ENCODE measurements around the gene ITCH.
"Not testable (repeated sequence)": the region's sequence is repeated elsewhere in the genome, so short reads cannot be mapped to it uniquely, and the experiment has no call there.

Gene ITCH

DNA sequence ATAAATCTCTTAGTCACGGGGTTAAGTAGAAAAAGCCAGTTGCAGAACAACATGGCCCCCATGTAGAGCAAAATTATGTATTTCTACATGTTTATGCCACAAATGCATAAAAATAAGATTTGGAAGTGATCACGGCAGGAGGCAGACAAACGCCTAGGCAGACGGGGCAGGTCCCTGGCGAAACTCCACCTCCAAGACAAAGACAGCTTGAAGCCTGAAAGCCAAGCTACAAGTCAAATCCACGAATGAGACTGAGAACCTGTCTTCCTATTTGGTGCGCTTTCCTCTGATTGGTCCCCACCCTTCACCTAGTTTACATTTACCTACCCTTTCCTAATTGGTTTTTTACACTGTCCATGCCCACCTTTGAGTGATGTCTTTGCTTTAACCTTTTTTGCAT lies 31.2 kb upstream of the ITCH start:
- H3K9me3 ChIP-seq, result peaks cover 5% of the 10 kb centered on the region; the same call in 1 of the 2 replicates
- H3K36me3 ChIP-seq, result no peaks in the 10 kb centered on the region
- peaks cover 21% of the 10 kb centered on the region for H3K4me1 ChIP-seq
- H3K9ac ChIP-seq, result no peak overlapping the region
- H3K27ac ChIP-seq, result no peak overlapping the region
- no peak overlapping the region for H3K4me2 ChIP-seq
- no peaks in the 10 kb centered on the region for H3K27me3 ChIP-seq
- no peak for TF ChIP-seq Cebpa-rat (IDR thresholded peaks at IDR 0.05)
- H4K20me1 ChIP-seq, result no peaks in the 10 kb centered on the region
- no peak overlapping the region for H3K4me3 ChIP-seq

DNA sequence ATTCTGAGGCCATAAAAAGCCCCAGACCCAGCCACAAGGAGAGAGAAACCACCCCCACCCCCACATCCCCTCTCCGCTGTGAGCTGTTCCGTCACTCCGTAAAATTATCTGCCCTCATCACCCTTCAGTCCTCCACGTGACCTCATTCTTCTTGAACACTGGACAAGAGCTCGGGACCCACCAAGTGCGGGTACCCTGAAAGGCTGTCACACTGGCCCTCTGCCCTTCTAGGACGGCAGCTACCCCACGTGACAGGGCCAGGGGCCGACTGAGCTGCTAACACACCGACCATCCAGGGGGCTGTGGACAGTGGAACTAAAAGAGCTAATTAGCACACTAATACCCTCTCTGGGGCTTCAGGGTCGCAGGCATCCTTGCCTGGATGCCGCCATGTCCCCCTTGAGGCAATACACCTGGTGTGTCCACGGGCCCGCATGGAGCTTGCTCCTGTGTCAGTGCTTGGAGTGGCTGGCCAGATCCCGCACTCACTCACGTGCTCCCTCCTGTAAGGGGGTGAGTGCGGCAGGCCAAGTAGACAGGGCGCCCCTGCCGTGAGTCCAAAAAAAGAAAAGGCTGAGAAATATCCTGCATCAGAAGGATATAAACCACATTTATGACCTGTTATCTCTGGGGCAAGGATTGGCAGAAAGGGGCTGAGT lies 30.7 kb upstream of the ITCH start:
- no peaks in the 10 kb centered on the region for H4K20me1 ChIP-seq
- H3K4me3 ChIP-seq, result no peak overlapping the region
- no peaks in the 10 kb centered on the region for H3K36me3 ChIP-seq
- no peak overlapping the region for H3K9ac ChIP-seq
- no peaks in the 10 kb centered on the region for H3K27me3 ChIP-seq
- H3K4me1 ChIP-seq, result peaks cover 26% of the 10 kb centered on the region
- no peak for TF ChIP-seq Cebpa-rat (IDR thresholded peaks at IDR 0.05)
- H3K9me3 ChIP-seq, result no peaks in the 10 kb centered on the region
- no peak overlapping the region for H3K4me2 ChIP-seq
- H3K27ac ChIP-seq, result no peak overlapping the region

DNA sequence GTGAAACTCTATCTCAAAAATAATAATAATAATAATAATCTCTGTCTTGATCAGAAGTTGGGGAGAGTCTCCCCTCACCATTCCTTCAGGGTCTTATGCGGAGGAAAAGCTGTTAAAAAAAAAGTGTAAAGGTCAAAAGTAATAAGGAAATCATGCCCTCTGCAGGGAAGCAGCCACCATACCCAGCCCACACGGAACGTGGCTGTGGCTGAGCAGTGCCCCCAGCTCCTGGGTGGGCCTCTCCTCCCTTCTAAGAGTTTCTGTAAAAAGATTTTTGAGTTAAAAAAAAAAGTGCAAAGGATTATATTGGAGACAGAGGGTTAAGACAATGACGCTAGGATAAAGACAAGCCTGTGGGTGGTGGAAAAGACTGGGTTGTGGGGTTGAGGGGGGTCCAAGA lies 29.3 kb upstream of the ITCH start:
- Histone ChIP-seq H3K9ac (no peak overlapping the region), H3K9me3 (no peaks in the 10 kb centered on the region), H3K36me3 (no peaks in the 10 kb centered on the region), H3K27ac (no peak overlapping the region), H3K4me1 (peaks cover 40% of the 10 kb centered on the region), H3K4me2 (no peak overlapping the region), H3K4me3 (no peak overlapping the region), H4K20me1 (no peaks in the 10 kb centered on the region), H3K27me3 (no peaks in the 10 kb centered on the region)
- no peak for TF ChIP-seq Cebpa-rat (IDR thresholded peaks at IDR 0.05)

DNA sequence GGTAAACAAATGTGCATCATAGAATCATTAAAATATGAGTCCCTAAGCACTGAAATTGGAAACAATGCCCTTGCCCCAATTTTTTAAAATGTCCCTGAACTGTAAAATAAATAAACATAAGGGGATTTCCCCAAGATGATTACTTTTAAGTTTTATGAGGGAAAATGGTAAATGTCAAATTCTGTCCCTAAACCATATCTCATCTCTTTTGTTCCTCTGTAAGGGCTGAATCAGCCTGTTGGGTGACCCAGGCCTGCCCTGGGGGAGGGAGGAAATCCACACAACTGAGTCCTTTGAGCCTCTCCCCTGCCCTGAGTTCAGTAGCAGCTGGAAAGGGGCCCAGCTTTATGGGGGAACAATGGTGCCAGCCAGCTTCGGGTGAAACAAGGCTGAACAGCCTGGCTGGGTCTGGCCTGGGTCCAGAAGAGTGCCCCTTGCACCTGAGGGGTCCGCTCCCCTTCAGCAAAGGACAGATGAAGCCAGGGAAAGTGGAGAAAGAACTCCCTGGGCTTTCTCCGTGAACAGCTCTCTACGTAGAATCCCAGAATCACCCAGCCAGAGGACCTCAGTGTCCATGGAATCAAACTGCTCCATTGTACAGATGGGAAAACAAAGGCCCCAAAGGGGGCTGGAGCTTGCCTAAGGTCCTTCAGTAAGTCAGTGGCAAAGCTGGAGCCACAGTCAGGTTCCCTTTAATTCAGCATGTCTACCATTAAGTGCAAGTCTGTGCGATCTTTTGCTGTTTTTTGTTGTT lies 28.2 kb upstream of the ITCH start:
- no peak overlapping the region for H3K4me3 ChIP-seq
- H3K9me3 ChIP-seq, result no peaks in the 10 kb centered on the region
- H4K20me1 ChIP-seq, result no peaks in the 10 kb centered on the region
- H3K27me3 ChIP-seq, result no peaks in the 10 kb centered on the region
- TF ChIP-seq Cebpa-rat (IDR thresholded peaks at IDR 0.05), result no peak
- peaks cover 50% of the 10 kb centered on the region for H3K4me1 ChIP-seq
- no peak overlapping the region for H3K27ac ChIP-seq
- H3K4me2 ChIP-seq, result peak overlapping the region; percentile 6; the same call in 1 of the 2 replicates
- no peak overlapping the region; the same call in 1 of the 2 replicates for H3K9ac ChIP-seq
- no peaks in the 10 kb centered on the region for H3K36me3 ChIP-seq

DNA sequence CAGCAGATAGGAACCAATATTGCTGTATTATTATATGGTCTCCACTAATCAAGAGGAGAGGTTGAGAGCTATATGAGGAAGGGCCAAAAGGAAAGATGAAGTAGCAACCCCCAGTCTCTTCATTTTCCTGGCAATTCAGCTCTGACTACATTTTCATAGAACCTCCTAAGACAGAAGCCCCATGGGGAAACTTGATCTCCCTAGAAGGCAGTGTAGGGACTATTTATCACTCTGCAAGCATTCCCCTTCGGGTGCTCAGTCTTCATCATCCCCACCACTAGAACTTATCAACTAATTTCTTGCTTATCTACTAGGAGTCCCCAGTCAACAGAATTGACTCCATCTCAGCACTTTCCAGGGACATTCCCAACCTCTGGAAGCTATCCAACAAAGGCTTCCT lies 25.5 kb upstream of the ITCH start:
- no peak for TF ChIP-seq Cebpa-rat (IDR thresholded peaks at IDR 0.05)
- Histone ChIP-seq H3K27me3 (no peaks in the 10 kb centered on the region), H3K4me3 (peak overlapping the region; percentile 66), H3K27ac (peak overlapping the region; percentile 89), H3K9me3 (no peaks in the 10 kb centered on the region), H4K20me1 (no peaks in the 10 kb centered on the region), H3K36me3 (no peaks in the 10 kb centered on the region), H3K4me2 (peak overlapping the region; percentile 93), H3K4me1 (peaks cover 66% of the 10 kb centered on the region), H3K9ac (peak overlapping the region; percentile 78)

DNA sequence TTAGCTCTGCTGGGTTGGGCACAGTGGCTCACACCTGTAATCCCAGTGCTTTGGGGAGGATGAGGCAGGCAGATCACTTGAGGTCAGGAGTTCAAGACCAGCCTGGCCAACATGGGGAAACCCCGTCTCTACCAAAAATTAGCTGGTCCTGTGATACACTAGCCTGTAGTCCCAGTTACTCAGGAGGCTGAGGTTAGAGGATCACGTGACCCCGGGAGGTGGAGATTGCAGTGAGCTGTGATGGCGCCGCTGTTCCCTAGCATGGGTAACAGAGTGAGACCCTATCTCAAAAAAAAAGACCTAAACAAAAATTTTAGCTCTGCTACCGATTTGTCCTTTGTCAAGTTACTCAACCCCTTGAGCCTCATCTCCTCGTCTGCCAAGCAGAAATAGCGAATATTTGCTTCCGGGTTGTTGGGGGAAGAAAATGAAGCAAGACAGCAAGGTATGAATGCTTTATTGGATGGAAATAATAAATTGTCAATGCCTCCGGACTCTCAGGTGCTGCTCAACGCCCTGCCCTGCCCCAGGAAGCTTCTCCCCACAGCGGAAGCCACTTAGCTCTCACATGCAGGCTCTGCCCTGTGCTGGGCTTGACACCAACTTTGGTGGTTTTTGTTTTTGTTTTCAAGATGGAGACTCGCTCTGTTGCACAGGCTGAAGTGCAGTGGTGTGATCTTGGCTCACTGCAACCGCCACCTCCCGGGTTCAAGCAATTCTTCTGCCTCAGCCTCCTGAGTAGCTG lies 24.9 kb upstream of the ITCH start:
- H3K4me1 ChIP-seq, result peaks cover 66% of the 10 kb centered on the region
- H3K4me3 ChIP-seq, result peak overlapping the region; percentile 66
- no peaks in the 10 kb centered on the region for H4K20me1 ChIP-seq
- TF ChIP-seq Cebpa-rat (IDR thresholded peaks at IDR 0.05), result no peak
- no peaks in the 10 kb centered on the region for H3K9me3 ChIP-seq
- H3K27me3 ChIP-seq, result no peaks in the 10 kb centered on the region
- no peaks in the 10 kb centered on the region for H3K36me3 ChIP-seq
- H3K9ac ChIP-seq, result peak overlapping the region; percentile 78
- peak overlapping the region; percentile 89 for H3K27ac ChIP-seq
- H3K4me2 ChIP-seq, result peak overlapping the region; percentile 93

DNA sequence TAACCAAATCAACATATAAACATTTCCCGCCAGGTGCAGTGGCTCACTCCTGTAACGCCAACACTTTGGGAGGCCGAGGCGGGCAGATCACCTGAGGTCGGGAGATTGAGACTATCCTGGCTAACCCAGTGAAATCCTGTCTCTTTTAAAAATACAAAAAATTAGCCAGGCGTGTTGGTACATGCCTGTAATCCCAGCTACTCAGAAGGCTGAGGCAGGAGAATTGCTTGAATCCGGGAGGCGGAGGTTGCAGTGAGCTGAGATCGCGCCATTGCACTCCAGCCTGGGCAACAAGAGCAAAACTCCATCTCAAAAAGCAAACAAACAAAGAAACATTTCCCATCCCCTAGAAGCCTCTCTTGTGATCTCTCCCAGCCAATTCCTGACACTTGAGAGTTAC lies 22.3 kb upstream of the ITCH start:
- not testable (repeated sequence) for H3K27me3 ChIP-seq, H3K36me3 ChIP-seq, H3K4me3 ChIP-seq, H4K20me1 ChIP-seq, H3K9ac ChIP-seq, H3K9me3 ChIP-seq
- Histone ChIP-seq H3K4me1 (peaks cover 57% of the 10 kb centered on the region), H3K4me2 (peak overlapping the region; percentile 93), H3K27ac (peak overlapping the region; percentile 89; the same call in 1 of the 2 replicates)

DNA sequence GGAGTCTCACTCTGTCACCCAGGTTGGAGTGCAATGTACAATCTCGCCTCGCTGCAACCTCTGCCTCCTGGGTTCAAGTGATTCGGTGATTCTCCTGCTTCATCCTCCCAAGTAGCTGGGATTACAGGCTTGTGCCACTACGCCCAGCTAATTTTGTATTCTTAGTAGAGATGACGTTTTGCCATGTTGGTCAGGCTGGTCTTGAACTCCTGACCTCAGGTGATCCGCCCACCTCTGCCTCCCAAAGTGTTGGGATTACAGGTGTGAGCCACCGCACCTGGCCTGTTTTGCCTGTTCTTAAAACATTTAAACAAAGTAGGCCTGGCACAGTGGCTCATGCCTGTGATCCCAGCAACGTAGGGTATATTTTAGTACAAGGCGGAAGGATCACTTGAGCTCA lies 21.9 kb upstream of the ITCH start:
- Histone ChIP-seq H3K27ac (peak overlapping the region; percentile 89; the same call in 1 of the 2 replicates), H3K4me2 (0 out of 2 replicates have a peak overlapping the region, but pooled peaks have one; percentile 93), H3K4me1 (peaks cover 52% of the 10 kb centered on the region)
- H3K4me3 ChIP-seq, H4K20me1 ChIP-seq, H3K27me3 ChIP-seq, H3K9me3 ChIP-seq, H3K9ac ChIP-seq, H3K36me3 ChIP-seq: not testable (repeated sequence)

DNA sequence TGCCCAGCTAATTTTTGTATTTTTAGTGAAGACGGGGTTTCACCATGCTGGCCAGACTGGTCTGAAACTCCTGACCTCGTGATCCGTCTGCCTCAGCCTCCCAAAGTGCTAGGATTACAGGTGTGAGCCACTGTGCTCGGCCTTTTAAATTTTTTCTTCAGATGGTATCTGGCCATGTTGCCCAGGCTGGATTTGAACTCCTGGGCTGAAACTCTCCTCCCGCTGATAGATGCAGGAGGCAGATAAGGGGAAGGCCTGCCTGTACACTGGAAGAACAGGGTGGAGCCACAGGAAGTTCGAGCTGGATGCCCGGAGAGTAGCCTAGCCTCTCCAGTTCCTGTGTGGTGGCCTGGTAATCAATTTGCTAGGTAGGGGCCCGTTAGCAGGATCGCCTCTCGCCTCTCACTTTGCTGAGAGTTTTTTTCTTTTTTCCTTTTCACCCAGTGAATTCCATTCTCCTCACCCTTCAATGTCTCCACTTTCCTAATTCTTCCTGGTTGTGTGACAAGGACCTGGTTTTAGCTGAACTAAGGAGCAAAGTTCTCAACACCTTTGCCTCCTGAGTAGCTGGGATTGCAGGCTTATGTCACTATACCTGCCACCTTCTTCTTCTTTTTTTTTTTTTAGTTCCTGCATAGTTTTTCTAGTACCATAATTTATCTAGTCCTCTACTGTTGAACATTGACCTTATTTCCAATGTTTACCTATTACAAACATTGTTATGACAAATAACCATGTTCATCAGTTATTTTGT lies 19.4 kb upstream of the ITCH start:
- H3K9ac ChIP-seq, result no peak overlapping the region
- H3K36me3 ChIP-seq, result no peaks in the 10 kb centered on the region
- no peaks in the 10 kb centered on the region for H4K20me1 ChIP-seq
- H3K27me3 ChIP-seq, result no peaks in the 10 kb centered on the region
- TF ChIP-seq Cebpa-rat (IDR thresholded peaks at IDR 0.05), result no peak
- H3K27ac ChIP-seq, result no peak overlapping the region
- H3K4me2 ChIP-seq, result no peak overlapping the region
- no peak overlapping the region for H3K4me3 ChIP-seq
- peaks cover 28% of the 10 kb centered on the region for H3K4me1 ChIP-seq
- H3K9me3 ChIP-seq, result no peaks in the 10 kb centered on the region

Measured in BLaER1 (cell line).